ENCODE data around the gene CLRN1. TPM values are rescaled to one million over a fixed set of nuclear protein-coding genes. Genes with fewer than 3 reads are reported as not detected.

The CLRN1 gene
- total RNA-seq, 2 donors from 2014 or later: not detected

GRCh38 chr3:150877303-150877702 lies 95.2 kb downstream of the CLRN1 start:
- Histone ChIP-seq H3K36me3 (no peaks in the 10 kb centered on the region), H3K4me3 (no peak overlapping the region), H3K27me3 (no peaks in the 10 kb centered on the region), H3K9me3 (no peaks in the 10 kb centered on the region), H3K27ac (no peak overlapping the region), H3K4me1 (no peaks in the 10 kb centered on the region)
- TF ChIP-seq CTCF (IDR thresholded peaks at IDR 0.05): no peak
- DNase-seq (ENCODE audit: low spot score): no peak

- Histone ChIP-seq H3K9me3 (no peaks in the 10 kb centered on the region), H3K27ac (no peak overlapping the region), H3K36me3 (no peaks in the 10 kb centered on the region), H3K4me3 (no peak overlapping the region), H3K4me1 (no peaks in the 10 kb centered on the region), H3K27me3 (no peaks in the 10 kb centered on the region)
- TF ChIP-seq CTCF (IDR thresholded peaks at IDR 0.05): no peak
- no peak for DNase-seq (ENCODE audit: low spot score)
Observed at GRCh38 chr3:150876611-150877265, 95.8 kb downstream of the CLRN1 start.

Other genes with a start within 250 kb of the CLRN1 start
- 10 to 100 TPM; 14.8 to 30.0 TPM for gene SIAH2, start 209.6 kb downstream of the CLRN1 start, total RNA-seq
- not detected for gene MINDY4B, start 67.3 kb downstream of the CLRN1 start, total RNA-seq
- under 1 TPM; 0.07 to 0.35 TPM for gene MED12L, start 112.9 kb upstream of the CLRN1 start, total RNA-seq
- under 1 TPM; 0.37 to 0.39 TPM for gene GPR171, start 230.5 kb upstream of the CLRN1 start, total RNA-seq